Hepatocyte (in vitro differentiated cells): Measurements from ENCODE around the gene DCST2.

ENCODE experiments used
- CTCF ChIP-seq: fragments of 200-600 bp; sonication (generic); IDR thresholded peaks from 2 replicates; pipeline ENCODE4 v1.5.1; 2016; ENCODE audit warnings: antibody characterized with exemption, mild to moderate bottlenecking; ENCODE audit not compliant: poor library complexity
- EZH2 ChIP-seq: fragments of 200-600 bp; sonication (generic); IDR thresholded peaks from 2 replicates; pipeline ENCODE4 v1.6.1; 2016; ENCODE audit warnings: antibody characterized with exemption, mild to moderate bottlenecking, borderline replicate concordance
- EZH2phosphoT487 ChIP-seq: fragments of 200-600 bp; sonication (generic); IDR thresholded peaks from one replicate; pipeline ENCODE4 v1.6.1; 2018; ENCODE audit warnings: antibody characterized with exemption, mild to moderate bottlenecking, low read depth, moderate library complexity; ENCODE audit not compliant: unreplicated experiment, severe bottlenecking

GRCh38 chr1:154970631-154971340, 62.8 kb downstream of the DCST2 start, which contains the start of gene SHC1:
- TF ChIP-seq EZH2 (no peak), CTCF (no peak), EZH2phosphoT487 (no peak)
